GM19025 (cell line): ENCODE data around the gene RALGPS1.
A peak's percentile ranks its signal among the peaks of the same experiment; 100 is the strongest.

ENCODE experiments used
- ATAC-seq: cut with Tn5 transposase; IDR thresholded peaks from one replicate; pipeline ENCODE4 v1.9.1; 2021; ENCODE audit warnings: mild to moderate bottlenecking, low read depth, moderate library complexity; ENCODE audit not compliant: unreplicated experiment

The RALGPS1 gene

DNA sequence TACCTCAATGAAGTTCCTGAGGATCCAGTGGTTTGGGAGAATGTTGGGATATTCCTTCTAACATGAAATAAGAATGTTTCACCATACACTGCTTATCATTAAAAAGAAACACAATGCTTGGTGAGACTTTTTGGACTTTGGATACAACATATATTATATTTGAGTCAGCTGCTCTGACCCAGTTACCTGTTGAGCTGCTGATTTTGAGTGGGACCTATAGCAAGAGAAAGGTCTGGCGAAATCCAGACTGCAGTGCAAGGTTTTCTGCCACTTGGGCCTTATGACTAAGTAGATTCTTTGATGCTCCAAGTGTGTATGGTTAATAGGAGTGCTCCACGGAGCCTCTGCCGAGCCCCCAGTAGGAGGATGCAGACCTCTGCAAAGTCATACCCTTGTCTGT lies 10.0 kb upstream of the RALGPS1 start:
- no peak for ATAC-seq

DNA sequence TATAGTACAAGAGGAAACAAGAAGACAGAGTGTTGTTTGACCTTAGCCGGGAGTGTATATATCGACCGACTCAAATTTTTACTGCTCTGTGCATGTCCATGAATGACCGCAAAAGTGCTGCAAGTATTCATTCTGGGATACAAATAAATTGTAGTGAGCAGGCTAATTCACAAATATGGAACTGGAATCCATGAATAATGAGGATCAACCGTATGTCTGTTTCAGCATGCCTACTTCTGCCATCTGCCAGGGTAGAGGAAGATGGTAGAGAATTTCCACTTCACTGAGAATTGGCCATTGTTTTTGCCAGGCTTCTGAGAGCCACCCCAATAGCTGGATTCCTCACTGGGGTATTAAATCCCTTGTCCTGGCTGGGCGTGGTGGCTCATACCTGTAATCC lies 8.5 kb upstream of the RALGPS1 start:
- no peak for ATAC-seq

DNA sequence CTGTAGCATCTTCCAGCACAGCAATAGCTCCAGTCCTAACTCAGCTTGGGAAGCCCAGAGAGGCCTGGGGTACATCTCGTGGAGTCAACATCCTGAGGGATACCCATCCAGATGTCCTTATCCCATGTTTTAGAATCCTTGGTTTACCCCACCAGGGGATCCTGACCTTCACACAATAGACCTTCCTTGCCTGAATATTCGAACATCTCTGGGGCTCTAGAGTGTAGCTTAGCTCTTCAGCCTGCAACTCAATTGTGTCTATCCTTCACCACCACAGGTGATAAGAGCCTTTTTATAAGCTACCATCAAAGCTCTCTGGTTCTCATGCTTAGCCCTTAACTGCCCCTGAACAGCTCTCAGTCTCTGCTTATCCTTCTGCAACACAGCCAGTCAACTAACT lies 7.5 kb upstream of the RALGPS1 start:
- no peak for ATAC-seq

DNA sequence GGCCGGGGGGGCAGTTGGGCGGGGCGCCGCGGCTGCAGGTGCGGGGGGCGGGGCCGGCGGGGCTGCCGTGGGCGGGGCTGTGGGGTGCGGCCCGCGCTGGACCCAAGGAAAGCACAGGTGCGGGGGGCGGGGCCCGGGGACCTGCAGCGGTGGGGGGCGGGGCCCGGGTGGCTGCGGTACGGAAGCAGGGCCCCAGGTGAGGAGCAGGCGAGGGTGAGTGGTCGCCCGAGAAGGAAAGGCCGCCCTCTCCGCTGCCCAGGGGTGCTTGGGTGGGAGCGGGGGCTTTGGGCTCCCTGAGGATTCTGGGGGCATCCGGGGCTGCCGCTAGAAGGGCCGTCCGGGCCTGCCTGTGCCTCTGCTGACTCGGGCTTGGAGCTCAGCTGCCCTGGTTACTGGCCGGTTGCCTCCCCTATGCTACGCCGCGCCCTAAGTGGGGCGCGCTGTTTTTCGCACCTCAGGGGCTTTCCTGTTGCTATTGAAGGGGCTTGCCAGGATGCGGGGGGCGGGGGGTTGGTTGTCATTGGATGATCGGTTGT lies 767 bp downstream of the RALGPS1 start:
- ATAC-seq, result peak; percentile 1

DNA sequence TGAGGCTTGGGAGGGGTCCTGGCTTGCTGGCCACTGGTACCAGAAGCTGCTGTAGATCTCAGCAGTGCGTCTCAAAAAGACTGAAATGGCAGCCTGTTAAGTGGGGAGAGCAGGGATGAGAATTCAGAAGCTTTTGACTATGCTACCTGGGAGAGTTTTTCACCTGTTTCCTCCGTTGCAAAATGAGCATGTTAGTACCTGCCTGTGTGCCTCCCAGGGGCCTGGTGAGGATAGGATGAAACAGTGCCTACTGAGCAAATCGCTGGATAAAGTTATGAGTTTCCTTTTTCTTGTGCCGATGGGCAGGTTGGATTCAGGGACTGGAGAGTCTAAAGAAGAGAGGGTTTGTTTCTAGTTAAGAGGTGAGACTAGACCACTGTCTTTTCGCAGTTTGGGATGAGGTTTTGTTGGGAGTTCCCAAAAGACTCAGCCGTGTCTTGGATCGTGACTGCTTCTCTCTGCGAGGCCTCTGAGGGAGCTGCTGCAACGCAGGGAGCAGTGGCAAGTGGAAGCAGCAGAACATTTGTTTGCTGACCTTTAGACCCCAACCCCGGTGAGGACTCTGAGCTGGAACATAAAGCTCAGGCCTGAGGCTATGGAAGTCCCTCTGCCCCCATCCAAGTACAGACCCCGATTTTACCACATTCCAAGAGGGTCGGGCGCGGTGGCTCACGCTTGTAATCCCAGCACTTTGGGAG lies 1.4 kb downstream of the RALGPS1 start:
- no peak for ATAC-seq

DNA sequence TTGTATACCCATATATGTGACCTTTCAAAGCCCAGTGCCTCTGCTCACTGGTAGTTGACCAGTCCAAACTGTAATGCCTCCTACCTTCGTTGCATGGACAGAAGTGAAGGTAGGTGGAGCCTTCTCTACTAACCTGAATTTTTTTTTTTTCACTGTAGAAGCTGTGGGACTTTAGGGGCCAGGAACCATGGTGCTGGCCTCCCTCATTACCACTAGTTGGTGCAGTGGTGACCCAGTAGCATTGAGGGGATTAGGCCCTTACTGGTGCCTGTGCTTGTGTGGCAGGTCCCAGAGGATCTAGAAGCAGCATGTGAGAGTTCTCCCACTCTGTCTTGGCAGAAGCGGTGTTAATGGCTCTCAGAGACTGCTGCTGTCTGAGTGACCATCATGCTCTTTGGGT lies 2.3 kb downstream of the RALGPS1 start:
- no peak for ATAC-seq

DNA sequence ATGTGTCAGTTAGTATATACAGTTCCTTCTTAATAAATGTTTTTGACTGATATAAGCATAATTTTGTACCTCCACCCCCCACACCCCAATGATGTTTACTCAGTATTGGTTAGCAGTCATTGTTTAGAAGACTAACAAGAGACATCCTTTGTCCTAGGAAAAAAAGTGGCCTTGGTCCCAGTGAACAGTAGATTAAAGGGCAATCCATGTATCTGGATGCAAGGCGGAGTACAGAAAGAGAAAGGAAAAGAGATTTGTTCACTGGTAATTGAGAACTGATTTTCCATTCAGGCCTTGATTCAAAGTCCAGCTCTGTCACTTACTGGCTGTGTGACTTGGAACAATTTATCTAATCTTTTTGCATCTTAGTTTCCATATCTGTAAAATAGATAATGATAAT lies 4.6 kb downstream of the RALGPS1 start:
- no peak for ATAC-seq

DNA sequence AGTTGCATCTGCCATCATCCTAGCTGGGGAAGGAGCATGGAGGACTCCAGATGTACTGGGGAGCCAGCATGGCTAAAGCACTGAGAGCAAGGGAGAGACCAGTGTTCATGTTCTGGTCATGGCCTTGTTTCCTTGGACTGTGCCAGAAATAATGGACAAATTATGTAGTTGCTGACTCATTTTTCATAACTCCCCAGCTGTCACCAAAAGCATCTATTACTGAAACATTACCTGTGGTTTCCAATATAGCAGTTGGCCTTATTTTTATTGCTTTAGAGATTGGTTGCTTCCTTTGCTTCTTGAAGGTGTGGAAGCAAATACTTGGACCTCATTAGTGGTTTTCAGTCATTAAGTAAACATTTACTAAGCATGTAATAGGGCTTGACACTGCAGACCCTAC lies 11.3 kb downstream of the RALGPS1 start:
- ATAC-seq, result no peak

DNA sequence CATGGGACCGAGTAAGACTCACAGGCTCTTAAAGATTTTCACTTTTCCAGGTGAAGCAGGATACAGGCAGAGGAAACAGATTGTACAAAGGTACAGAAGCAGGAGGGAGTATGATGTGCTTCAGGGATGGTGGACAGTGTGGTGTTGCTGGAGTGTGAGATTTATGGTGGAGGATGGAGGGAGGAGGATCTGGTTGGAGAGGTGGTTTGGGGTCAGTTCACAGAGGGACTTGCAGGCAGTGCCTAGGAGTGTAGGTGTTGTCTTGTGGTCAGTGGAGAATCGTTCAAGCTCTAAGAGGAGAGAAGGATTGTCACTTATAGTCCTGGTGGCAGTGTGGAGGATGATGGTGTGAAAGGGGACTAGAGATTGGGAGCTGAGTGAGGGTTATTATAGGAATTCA lies 11.8 kb downstream of the RALGPS1 start:
- ATAC-seq, result no peak

DNA sequence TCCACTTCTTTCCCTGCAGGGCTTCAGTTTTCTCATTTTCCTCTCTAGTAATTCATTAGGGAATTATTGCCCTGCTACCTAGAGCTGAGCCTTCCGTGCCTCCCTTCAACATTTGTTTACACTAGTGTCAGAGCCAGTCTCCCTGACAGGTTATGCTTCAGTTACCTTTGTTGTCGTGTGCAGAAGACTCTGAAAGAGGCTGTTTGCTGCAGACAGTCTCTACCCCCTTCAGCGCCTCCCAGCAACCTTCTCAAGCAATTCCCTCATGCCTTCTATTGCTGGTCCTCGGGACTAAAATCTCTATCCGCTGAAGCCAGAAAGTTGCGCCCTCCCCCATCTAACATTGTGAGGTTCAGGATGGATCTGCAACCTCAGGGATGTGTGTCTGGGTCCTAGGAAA lies 12.8 kb downstream of the RALGPS1 start:
- ATAC-seq, result no peak

DNA sequence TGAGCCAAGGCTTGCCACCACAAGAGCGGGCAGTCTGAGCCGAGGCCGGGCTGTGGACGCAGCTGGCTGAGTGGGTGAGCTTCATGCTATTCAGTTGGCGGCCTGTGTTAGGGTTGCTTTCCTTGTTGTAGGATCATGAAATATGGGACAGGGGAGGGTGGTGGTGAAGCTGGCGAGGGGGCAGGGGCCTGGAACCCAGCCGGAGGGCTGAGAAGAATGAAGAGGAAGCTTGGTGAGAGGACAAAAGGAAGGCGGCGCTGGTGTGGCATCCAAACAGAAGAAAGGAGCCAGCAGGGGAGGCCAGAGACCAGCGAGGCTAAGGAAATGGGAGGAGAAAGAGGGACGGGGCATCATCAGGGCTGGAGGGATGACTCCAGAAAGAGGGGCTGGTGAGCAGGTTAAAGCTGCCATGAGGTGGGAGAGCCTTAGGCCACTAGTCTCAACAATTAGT lies 18.3 kb downstream of the RALGPS1 start:
- ATAC-seq, result no peak

DNA sequence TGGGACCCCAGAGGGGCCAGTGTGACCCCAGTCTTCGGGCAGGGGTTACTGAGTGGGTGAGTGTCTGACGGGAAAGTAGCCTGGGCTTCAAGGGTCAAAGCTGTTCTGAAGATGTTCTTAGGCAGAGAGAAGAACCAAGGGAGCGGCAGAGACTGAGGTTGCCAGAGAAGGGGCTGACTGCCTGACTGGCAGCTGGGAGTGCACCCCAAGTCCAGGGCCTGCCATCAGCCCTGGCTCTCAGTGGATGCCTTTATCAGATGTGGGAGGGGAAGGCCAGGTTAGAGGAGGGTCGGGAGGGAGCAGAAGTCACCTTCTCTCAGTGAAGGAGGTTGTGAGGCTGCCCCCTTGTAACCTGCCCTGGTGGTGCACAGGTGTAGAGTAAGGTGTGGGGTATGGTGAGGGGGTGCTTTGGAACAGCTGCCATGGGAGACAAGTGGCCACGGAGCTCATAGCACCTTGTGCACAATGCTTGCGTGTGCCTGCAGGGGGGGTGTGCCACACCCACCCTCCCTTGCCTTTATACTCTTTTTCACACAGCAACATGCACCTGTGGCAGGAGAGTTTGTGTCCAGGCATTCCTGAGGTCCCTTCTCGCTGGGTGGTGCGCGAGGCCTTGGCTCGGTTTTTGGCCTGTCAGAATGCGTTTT lies 18.9 kb downstream of the RALGPS1 start:
- ATAC-seq, result no peak

DNA sequence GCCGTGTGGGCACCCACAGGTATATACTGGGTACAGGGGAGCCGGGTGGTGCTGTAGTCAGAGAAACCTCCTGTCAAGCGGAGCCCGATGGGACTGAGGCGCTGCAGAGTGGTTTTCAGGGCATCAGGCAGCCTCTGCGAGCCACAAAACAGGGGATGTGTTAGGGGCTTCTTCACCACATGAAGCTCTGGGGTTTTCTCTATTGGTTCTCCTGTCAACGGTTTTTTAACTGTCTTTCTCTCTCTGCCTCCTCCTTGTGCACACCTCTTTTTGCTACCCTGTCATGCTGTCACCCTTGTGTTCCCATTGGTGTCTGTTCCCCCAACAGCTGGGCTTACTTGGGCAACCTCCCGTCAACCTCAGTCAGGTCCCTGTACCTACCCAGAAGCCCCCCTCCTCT lies 19.9 kb downstream of the RALGPS1 start:
- ATAC-seq, result no peak

DNA sequence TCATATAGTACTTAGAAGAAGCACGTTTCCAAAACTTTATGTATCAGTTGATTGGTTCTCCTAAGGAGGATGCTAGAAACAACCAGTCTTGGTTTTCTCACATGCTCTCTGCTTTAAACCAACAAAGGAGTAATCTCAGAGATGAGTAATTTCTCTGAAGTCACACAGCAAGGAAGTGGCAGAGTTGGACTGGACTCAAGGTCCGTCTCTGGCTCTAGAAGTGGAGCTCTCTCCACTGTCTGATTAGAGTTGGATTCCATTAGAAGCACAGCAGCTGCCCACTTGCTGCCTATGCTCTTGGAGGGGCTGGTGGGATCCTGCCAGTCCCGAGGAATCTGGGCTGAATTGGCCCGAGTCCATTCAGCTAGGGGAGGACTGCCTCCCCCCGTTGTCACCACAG lies 21.0 kb downstream of the RALGPS1 start:
- no peak for ATAC-seq

DNA sequence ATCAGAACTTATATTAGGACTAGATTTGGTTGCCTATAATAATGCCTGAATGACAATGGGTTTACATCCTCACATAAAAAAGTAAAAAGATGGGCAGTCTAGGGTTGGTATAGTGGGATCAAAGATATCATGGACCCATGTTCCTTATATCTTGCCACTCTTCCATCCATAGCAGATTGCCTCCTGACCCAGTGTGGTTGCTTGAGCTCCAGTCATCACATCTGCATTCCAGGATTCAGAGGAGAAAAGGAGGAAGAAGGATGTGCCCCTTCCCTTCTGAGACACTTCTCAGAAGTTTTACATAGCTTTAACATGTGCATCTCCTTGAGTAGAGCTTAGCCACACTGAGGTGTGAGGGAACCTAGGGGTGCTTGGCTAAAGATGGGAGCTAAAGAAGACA lies 22.9 kb downstream of the RALGPS1 start:
- no peak for ATAC-seq

DNA sequence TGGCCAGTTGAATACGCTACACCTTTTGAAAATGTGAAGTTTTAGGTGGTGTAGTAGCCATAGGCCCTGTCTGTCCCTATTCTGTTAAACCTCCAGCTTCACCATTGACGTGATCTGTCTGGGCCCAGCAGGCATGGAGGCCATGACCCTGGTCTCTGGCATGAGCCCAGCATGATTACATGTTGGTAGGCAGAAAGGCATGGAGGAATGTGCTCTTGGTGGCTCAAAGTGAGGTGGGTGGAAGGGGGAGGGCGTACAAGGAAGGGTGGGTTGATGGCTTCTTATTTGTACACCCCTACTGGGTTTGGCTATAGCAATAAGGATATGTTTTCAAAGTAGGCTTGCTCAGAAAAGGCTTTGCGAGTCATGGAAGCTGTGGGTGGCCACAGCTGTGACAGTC lies 23.7 kb downstream of the RALGPS1 start:
- ATAC-seq, result no peak

DNA sequence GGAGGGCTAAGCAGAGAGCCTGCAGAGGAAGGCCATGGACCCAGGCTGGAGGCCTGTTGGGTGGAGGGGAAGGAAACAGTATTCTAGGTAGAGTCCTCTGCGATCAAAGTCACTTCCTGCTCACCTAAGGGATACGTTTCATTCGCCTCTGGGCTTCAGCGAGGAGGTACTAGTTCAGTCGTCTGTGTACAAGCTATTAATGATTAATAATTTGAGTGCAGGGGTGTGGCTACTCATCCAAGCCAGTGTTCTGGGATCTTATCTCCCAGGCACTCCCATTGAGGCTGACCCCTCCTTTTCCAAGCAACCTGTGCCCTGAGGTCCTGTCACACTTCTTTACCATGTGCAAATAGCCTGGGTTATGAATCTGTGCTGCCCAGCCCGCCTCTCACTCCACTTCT lies 25.2 kb downstream of the RALGPS1 start:
- no peak for ATAC-seq

DNA sequence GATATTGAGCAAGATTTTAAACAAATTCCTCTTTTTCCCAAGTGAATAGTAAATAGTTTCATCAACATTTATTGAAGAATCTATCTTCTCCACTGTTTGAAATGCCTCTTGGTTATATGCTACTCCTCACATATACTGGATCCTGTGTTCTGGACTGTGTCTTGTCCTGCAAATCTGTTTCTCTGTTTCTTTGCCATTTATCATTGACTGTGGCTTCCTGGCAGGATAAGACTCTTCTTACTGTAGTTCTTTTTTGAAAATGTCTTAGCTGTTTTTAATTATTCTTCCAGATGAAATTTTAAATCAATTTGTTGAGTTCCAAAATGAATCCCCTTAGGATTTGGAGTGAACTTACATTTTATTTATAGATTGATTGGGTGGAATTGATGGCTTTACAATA lies 27.8 kb downstream of the RALGPS1 start:
- no peak for ATAC-seq

DNA sequence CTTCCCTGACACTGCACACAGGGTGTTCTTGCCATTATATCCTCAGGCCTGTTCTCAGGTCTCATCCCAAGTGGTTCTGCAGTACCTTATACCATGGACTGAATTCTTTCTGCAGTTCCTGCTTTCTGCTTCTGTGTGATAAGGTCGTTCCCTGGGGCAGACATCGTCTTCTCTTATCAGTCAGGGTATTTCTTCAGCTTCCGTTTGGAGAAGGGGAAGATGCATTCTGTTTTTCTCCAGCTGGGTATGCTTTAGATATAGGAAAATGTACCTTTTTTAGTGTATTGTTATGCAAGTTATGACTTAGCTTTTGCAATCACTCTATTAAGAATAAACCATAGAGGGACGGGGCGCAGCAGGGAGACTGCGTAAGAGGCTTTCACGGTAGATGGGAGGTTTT lies 31.1 kb downstream of the RALGPS1 start:
- ATAC-seq, result no peak

DNA sequence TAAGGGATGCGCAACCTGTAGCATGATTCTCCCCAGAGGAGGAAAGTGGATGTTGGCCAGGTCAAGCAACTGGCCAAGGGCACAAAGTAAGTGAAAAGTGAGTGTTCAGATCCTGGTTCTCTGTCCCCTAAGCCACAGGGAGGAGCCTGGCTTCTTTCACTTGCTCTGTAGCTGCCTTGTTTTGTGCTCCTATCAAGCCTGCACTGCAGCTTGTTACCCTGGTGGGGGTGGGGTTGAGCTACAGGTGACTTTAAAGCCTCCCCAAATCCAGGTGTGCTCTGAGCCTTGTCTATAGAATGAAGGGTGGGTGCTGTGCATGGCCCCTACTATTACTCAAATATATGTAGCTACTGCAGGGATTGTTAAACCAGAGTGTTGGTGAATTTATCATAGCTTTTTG lies 32.9 kb downstream of the RALGPS1 start:
- no peak for ATAC-seq

DNA sequence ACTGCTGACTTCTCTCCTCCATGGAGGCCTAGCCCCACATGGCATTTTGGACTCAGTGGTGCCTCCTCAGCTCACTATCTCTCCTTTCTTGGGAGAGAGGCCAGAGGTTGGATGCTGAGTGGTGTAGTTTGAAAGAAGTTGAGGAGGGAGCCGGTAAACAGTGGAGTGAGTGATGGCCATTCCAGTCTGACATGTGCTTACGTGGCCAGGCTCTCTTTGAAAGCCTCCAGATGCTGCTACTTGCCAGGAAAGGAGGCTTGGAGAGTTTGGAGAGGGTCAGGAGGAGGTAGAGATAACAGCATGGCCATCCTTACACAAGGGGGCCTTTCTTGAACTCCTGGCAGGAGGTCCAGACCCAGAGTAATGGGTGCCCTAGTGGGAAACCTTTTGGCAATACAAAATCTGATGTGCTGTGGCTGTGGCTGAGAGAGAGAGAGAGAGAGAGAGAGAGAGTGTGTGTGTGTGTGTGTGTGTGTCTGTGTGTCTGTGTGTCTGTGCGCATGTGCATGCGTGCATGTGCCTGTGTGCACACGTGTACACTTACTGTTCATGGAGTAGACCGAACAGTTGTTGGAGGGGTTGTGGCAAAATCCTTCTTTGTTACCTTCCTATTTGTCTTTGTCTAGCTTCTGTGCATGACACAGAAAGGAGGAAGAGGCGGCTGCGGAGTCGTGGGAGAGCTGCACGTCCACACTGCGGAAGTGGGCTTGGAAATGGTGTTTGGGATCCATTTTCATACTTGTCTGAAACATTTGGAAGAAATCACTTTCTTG lies 37.8 kb downstream of the RALGPS1 start:
- no peak for ATAC-seq
